ENCODE measurements around the gene HNRNPH2.

Gene HNRNPH2, protein sequence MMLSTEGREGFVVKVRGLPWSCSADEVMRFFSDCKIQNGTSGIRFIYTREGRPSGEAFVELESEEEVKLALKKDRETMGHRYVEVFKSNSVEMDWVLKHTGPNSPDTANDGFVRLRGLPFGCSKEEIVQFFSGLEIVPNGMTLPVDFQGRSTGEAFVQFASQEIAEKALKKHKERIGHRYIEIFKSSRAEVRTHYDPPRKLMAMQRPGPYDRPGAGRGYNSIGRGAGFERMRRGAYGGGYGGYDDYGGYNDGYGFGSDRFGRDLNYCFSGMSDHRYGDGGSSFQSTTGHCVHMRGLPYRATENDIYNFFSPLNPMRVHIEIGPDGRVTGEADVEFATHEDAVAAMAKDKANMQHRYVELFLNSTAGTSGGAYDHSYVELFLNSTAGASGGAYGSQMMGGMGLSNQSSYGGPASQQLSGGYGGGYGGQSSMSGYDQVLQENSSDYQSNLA

DNA sequence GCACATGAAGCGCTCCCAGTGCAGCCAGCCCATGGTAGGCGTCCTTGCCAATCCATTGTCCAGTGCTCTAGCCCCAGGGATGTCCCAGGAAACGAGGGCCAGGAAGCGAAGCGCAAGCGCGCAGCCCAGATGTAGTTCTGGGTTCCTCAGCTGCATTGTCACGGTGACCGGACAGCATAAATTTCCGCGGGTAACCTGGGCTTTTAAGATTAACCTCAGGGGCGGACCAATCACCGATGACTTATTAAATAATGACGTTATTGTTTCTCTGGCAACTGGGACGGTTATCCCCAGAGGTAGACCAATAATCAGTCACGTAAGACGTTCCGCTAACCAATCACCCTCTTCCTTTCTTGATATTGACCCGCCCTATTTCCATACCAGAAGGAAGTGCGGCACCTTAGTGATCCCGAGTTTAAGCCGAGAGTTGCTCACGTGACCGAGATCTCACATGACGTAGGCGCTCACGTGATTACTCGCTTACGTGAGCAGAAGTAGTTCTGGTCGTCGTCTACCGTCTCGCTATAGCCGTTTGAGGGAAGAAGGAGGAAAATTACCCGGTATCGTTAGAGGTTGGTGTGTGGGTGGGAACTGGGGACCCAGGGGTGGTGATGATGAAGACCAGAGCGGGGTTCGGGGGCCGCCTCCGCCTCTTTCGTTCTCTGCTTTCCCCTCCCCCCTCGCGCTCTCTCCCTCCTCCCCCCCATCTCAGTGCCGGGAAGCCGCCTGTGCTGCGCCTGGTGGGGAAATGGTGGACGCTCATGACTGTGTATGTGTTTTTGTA, at the start of gene HNRNPH2, which contains the start of gene GLA:
Gene HNRNPH2, plus strand, starts transcription at position 475 of the 784 bp plus-strand sequence. CDS start 3,767 bp downstream, outside the sequence.
Gene GLA, minus strand, starts transcription at position 178 of the 784 bp plus-strand sequence. Its CDS starts 22 bp downstream, at position 156.
- TF ChIP-seq CTCF (IDR thresholded peaks at IDR 0.05; ENCODE audit: low read depth, low read length, missing control alignments): peak; percentile 5
- H3K4me3 ChIP-seq (ENCODE audit: low read depth, low read length): peak within 1 kb of the TSS; percentile 89
- peak; percentile 95 for DNase-seq (ENCODE audit: low read depth)

DNA sequence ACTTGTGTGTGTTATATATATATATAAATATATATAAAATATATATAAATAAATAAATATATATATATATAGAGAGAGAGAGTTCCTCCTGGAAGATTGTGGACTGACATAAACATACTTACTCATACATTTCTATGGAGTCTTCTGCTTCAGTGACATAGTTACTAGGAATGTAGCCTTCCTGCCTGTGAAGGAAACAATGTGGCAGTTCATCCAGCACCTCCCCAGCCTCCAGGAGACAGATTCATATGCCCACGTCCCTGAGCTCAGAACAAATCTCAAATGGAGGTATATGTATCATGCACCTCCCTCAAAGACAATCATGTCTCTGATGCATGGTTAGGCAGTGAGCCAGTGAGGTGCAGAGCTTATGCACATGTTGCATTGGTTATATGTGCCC, 48.1 kb upstream of the HNRNPH2 start:
- no peak overlapping the region for H3K4me3 ChIP-seq (ENCODE audit: low read depth, low read length)
- TF ChIP-seq CTCF (IDR thresholded peaks at IDR 0.05; ENCODE audit: low read depth, low read length, missing control alignments): no peak
- DNase-seq (ENCODE audit: low read depth): no peak

DNA sequence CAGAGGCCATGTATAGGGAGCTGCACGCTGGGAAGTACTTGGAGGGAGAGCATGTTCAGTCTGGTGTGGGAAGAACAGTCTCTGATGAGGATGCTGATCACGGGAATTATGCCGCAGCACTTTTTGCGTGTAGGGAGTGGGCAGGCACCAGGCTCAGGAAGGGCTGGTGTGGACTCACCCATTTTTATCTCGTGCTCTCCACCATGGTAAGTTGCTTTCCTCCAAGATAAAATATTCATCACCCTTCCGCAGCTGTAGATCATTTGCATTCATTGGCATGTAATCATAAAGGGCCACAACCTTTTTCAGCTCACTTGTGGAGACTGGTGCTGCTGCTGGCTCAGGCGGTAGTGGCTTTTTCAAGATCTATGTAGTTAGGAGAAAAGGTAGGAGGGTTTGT, 47.6 kb upstream of the HNRNPH2 start:
- DNase-seq (ENCODE audit: low read depth): no peak
- no peak overlapping the region for H3K4me3 ChIP-seq (ENCODE audit: low read depth, low read length)
- TF ChIP-seq CTCF (IDR thresholded peaks at IDR 0.05; ENCODE audit: low read depth, low read length, missing control alignments): no peak

GRCh38 chrX:101362116-101362515, 45.9 kb upstream of the HNRNPH2 start:
- DNase-seq (ENCODE audit: low read depth): no peak
- no peak overlapping the region for H3K4me3 ChIP-seq (ENCODE audit: low read depth, low read length)
- TF ChIP-seq CTCF (IDR thresholded peaks at IDR 0.05; ENCODE audit: low read depth, low read length, missing control alignments): no peak

DNA sequence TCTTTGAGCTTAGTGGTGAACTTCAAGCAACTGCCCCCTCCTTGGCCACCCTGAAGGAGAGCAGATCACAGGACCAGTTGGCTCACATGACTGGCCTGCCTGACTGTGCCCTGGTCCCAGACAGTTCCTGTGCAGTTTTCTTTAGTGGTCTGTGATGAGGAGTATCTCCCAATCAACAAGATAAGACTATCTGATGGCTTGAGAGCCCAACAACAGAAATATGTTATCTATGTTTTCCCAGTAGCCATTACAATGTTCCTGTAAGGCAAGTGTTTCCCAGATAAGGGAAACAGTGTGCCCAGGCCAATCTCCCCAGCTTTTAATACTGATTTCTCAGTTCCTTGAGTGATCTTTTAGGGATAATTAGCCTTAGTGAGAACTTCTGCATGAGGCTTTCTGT, 45.3 kb upstream of the HNRNPH2 start:
- DNase-seq (ENCODE audit: low read depth): no peak
- no peak for TF ChIP-seq CTCF (IDR thresholded peaks at IDR 0.05; ENCODE audit: low read depth, low read length, missing control alignments)
- no peak overlapping the region for H3K4me3 ChIP-seq (ENCODE audit: low read depth, low read length)

- no peak overlapping the region for H3K4me3 ChIP-seq (ENCODE audit: low read depth, low read length)
- no peak for DNase-seq (ENCODE audit: low read depth)
- TF ChIP-seq CTCF (IDR thresholded peaks at IDR 0.05; ENCODE audit: low read depth, low read length, missing control alignments): no peak
These were observed 42.7 kb upstream of the HNRNPH2 start for GRCh38 chrX:101365301-101365795.
